Eye (tissue), 1 donor: ENCODE results near the gene PCGF2.
"Not testable (repeated sequence)": the region's sequence is repeated elsewhere in the genome, so short reads cannot be mapped to it uniquely, and the experiment has no call there.

Source experiments
- DNase-seq: peaks from one replicate; pipeline ENCODE4 v3.0.0-alpha.2; 2015

PCGF2 gene

GRCh38 chr17:38748149-38748891 is at the start of gene PCGF2:
Gene PCGF2 (minus strand): TSS chr17:38748336. CDS start chr17:38740402, 7,934 bp downstream.
- peak; percentile 98 for DNase-seq

GRCh38 chr17:38797828-38798227 is 49.7 kb upstream of the PCGF2 start:
- DNase-seq, result no peak

DNA sequence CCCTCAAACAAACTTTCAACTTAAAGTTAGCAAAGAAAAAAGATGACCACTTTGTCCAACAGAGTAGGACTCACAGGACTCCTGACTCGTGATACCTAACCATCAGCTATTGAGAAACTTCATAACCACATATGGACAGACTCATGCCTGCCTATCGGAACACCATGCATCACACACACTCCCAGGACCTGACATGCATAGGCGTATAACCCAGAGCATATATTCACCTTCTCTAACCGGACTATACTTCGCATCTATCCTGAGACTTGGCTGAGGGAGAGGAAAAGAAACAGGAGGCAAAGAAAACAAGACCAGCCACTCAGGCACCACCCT is 49.0 kb upstream of the PCGF2 start:
- no peak for DNase-seq

- no peak for DNase-seq
Measured at GRCh38 chr17:38796451-38797157, 48.5 kb upstream of the PCGF2 start.

- no peak for DNase-seq
Measured at GRCh38 chr17:38794221-38794620, 46.1 kb upstream of the PCGF2 start.

DNA sequence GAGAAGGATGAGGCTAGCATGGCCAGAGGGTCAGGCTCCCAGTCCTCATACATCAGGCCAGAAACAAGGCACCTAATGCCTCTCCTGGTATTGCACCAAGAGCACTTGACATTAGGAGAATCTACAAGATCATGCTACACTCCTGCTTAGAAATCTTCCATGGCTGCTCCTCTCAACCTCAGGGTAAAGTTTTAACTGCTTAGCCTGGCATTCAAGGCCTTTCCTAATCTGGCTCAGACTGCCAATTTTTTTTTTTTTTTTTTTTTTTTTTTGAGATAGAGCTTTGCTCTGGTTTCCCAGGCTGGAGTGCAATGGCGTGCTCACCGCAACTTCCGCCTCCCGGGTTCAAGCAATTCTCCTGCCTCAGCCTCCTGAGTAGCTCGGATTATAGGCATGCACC is 43.0 kb upstream of the PCGF2 start:
- DNase-seq, result no peak

- DNase-seq, result not testable (repeated sequence)
Measured at GRCh38 chr17:38790148-38790707, 42.1 kb upstream of the PCGF2 start.

DNA sequence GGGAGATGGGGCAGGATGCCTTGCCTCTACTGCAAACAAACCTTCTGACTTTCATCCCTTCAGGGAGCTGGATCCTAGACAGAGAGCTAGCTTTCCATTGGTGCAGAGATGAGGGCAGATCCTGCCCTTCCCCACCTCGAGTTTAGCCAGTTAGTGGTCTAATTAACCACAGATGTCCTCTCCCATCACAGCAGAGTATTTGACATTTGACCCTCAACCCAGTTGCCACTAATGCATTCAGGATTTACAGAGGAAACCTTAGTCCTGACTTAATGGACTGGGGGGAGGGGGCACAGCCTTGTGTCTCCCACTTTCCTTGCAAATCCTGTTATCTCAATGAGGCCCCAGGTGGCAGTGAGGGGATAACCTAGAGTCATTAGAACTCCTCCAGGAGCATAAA is 41.0 kb upstream of the PCGF2 start:
- peak; percentile 72 for DNase-seq

DNA sequence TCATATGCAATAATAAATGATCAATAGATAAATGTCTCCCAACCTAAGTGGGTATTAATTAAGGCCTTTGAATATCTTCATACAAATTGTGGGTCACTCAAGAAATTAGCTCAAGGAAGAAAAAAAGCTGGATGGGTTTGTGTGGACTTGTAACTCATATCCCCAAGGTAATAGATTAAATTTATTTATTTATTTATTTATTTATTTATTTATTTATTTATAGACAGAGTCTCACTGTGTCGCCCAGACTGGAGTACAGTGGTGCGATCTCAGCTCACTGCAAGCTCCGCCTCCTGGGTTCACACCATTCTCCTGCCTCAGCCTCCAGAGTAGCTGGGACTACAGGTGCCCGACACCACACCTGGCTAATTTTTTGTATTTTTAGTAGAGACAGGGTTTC is 39.9 kb upstream of the PCGF2 start:
- DNase-seq, result not testable (repeated sequence)

DNA sequence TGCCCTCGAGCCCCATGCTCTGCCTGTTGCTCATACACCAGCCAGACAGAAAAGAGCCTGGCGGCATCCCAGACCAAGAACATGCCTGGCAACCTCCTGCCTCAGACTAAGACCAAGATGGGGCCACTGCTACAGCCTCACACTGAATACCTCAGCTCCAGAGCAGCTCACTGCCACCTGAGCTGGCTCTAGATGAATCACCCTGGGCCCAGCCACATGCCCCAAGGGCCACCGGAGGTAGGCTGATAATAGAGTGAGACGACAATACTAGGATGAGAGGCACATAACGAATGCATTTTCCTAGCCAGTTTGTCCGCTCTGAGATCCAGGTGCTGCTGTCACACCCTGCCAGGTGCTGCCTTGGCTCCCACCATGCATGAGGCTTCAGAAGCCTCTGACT is 38.2 kb upstream of the PCGF2 start:
- no peak for DNase-seq

DNA sequence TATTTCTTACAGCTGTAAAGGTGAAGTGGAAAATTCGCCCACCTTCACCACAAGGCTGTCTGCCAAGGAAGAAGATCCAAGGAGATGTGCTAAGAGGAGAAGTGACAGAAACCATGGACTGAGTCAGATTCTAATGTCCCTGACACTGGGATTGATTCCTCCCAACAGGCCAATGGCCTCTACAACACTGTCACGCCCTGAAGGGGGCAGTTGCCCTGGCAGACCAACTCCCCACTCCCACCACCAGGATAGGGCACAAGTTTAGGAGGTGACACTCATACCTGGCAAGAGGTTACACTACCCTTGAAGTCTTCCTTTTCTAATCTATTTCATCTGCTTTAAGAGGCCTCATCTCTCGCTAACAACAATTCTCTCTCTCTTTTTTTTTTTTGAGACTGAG is 35.1 kb upstream of the PCGF2 start:
- no peak for DNase-seq

GRCh38 chr17:38779965-38780752 is 32.0 kb upstream of the PCGF2 start:
- no peak for DNase-seq

DNA sequence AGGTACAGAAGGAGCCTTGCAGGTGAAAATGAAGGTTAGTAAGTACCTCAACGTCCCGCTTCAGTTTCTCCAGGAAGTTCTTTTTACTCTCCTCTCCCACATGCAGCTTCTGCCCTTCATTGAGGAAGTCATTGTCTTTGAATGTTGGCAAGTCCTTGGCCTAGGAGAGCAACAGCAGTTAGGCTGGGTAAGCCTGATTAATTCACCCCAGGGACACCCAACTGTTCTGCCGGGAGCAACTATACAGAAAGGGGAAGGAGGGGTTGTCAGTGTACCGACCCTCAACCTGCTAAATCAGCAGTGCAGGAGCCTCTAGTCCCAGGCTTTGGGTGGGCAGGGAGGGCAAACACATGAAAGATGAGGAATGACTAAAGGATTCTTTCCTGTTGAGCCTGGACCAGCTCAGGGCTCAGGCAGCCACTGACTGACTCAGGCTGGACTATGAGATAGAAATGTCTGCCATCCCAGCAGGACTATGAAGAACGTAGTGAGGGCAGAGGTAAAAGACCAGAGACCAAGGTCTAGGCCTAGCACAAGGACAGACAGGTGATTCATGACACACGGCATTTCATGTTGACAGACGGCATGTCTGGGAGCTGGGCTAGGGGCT is 29.6 kb upstream of the PCGF2 start:
- no peak for DNase-seq

- no peak for DNase-seq
Measured at GRCh38 chr17:38773258-38773657, 25.1 kb upstream of the PCGF2 start.

- DNase-seq, result no peak
Measured at GRCh38 chr17:38768417-38768816, 20.3 kb upstream of the PCGF2 start.

GRCh38 chr17:38766341-38766740 is 18.2 kb upstream of the PCGF2 start:
- no peak for DNase-seq

DNA sequence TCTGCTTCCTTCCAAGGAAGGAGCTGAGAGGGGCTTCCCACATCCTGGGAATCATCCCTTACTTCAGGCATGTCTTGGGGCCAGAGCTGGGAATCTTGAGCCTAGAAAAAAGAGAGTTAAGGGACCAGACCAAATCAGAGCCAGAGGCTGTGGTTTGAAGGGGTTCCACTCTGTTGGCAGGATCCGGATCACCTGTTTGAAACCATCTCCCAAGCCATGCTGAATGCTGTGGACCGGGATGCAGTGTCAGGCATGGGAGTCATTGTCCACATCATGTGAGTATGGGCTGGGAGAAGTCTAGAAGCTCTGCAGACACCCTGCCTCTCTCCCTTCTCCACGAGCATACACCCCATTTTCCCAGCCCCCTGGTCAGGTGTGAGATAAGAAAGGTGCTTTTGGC is 14.1 kb upstream of the PCGF2 start:
- no peak for DNase-seq

DNA sequence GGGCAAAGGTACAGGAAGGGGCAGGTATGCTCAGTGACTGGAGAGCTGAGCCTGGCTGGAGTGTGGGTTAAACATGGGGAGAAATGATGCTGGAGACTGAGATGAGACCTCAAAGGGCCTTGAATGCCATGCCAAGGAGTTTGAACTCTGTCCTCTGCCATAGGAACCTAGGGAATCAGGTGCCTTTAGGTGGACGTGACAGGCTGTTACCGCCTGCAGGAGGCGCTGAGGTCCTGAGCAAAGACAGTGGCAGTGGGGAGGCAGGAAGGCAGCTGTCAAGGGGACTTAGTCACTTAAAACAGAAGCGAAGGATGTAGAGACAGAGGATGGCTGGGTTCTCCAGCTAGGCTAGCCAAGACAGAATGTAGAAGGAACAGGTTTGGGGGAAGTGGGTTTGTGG is 13.5 kb upstream of the PCGF2 start:
- no peak for DNase-seq

DNA sequence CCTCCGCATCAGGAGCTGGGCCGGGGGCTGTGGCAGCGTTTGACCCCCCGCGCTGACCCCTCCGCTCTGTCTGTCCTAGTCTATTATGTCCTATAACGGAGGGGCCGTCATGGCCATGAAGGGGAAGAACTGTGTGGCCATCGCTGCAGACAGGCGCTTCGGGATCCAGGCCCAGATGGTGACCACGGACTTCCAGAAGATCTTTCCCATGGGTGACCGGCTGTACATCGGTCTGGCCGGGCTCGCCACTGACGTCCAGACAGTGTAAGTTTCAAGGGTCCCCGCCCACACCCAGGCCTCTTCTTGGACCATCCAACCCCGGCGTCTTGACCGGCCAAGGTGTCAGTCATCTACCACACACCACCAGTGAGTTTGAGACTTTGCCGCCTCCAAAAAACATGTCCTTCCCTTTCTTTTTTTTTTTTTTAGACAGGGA is 5.0 kb upstream of the PCGF2 start:
- no peak for DNase-seq

GRCh38 chr17:38752308-38753070 is 4.4 kb upstream of the PCGF2 start, which contains the start of gene PSMB3:
Gene PSMB3 (plus strand): TSS chr17:38752741. CDS start chr17:38752827, 86 bp downstream.
- peak; percentile 99 for DNase-seq

- DNase-seq, result peak; percentile 97
Measured at GRCh38 chr17:38751808-38752307, 3.7 kb upstream of the PCGF2 start.
